HCT116 (cell line): Measurements from ENCODE around the gene MDFIC2. TPM values are rescaled to one million over a fixed set of nuclear protein-coding genes. Genes with fewer than 3 reads are reported as not detected.

ENCODE experiments used
- ATAC-seq: fragments of 200-7000 bp; cut with Tn5 transposase; 2 replicates; pipeline ENCODE4 v1.9.1; 2020; ENCODE audit warnings: mild to moderate bottlenecking, moderate library complexity
- BruUV-seq: library from RNA; stranded (reverse); fragments of 400-500 nt; replicated peaks from 2 replicates; lab custom pipeline; 2021; lab: Mats Ljungman, UMichigan
- CTCF ChIA-PET: fragments of 300-600 bp; sonication (Branson Sonifier 250); formaldehyde crosslinking; loops from one replicate; lab custom pipeline; 2021; ENCODE audit warnings: antibody characterized with exemption; lab: Charles Lee
- POLR2A ChIA-PET: fragments of 300-600, 350-600 bp; sonication (Branson Sonifier 250); formaldehyde crosslinking; loops from one replicate; lab custom pipeline; 2021; ENCODE audit warnings: antibody characterized with exemption; lab: Charles Lee
- RAD21 ChIA-PET, 2 experiments: fragments of 300-600 bp; sonication (Branson Sonifier 250); formaldehyde crosslinking; loops; one replicate each; lab custom pipeline; 2023; ENCODE audit warnings: low total read pairs in 2 of 2; ENCODE audit not compliant: uncharacterized antibody in 2 of 2, unreplicated experiment in 2 of 2, low non-redundant PET in 1 of 2; lab: Charles Lee
- DNase-seq: peaks from one replicate; pipeline ENCODE4 v3.0.0-alpha.2; 2010; ENCODE audit warnings: low read depth, low spot score
- H2AFZ ChIP-seq: fragments of 200-600 bp; shearing (Covaris generic), sonication (generic); 2 replicates; pipeline ENCODE4 v1.6.1; 2017; ENCODE audit warnings: low read depth, mixed run types, mixed read lengths, antibody characterized with exemption, low read length; ENCODE audit not compliant: poor library complexity, severe bottlenecking
- H3K27ac ChIP-seq: 2 replicates; pipeline ENCODE4 v1.5.1; 2012; ENCODE audit warnings: low read depth, low read length
- H3K27me3 ChIP-seq: fragments of 200-600 bp; sonication (generic); 2 replicates; pipeline ENCODE4 v1.6.1; 2016; ENCODE audit warnings: mixed run types, low read length, mixed read lengths; ENCODE audit not compliant: insufficient read depth
- H3K36me3 ChIP-seq, 2 experiments: fragments of 200-500 bp in 1 of 2; fragments of 200-600 bp in 1 of 2; sonication (Bioruptor generic) in 1 of 2; sonication (generic) in 1 of 2; 2 replicates each; pipeline versions ENCODE4 v1.5.1 to v1.6.1; 2014 to 2016; ENCODE audit warnings: low read length in 2 of 2, inconsistent platforms in 1 of 2, mixed read lengths in 1 of 2, mixed run types in 1 of 2; ENCODE audit not compliant: insufficient read depth in 2 of 2, control insufficient read depth in 1 of 2
- H3K4me1 ChIP-seq, 2 experiments: fragments of 200-600 bp in 1 of 2; sonication (generic) in 1 of 2; 2 replicates each; pipeline versions ENCODE4 v1.5.1 to v1.6.1; 2012 to 2017; ENCODE audit warnings: low read length in 2 of 2, inconsistent platforms in 1 of 2, mild to moderate bottlenecking in 1 of 2, mixed read lengths in 1 of 2, mixed run types in 1 of 2, moderate library complexity in 1 of 2; ENCODE audit not compliant: insufficient read depth in 2 of 2, control insufficient read depth in 1 of 2
- H3K4me2 ChIP-seq: fragments of 200-600 bp; sonication (generic); 2 replicates; pipeline ENCODE4 v1.6.1; 2017; ENCODE audit warnings: mixed run types, low read length, mixed read lengths
- H3K4me3 ChIP-seq, 2 experiments: fragments of 200-600 bp in 1 of 2; sonication (generic) in 1 of 2; replicated peaks in 1 of 2; 2 replicates each; pipeline ENCODE4 v1.5.1; 2011 to 2016; ENCODE audit warnings: low read length in 2 of 2, control low read depth in 1 of 2, low read depth in 1 of 2, mild to moderate bottlenecking in 1 of 2, mixed read lengths in 1 of 2, mixed run types in 1 of 2
- H3K79me2 ChIP-seq: fragments of 200-600 bp; sonication (generic); 2 replicates; pipeline ENCODE4 v1.6.1; 2017; ENCODE audit warnings: mild to moderate bottlenecking, mixed run types, low read length, moderate library complexity, mixed read lengths; ENCODE audit not compliant: insufficient read depth
- H3K9ac ChIP-seq: fragments of 200-600 bp; sonication (generic); 2 replicates; pipeline ENCODE4 v1.6.1; 2016; ENCODE audit warnings: low read length, mixed read lengths
- H3K9me2 ChIP-seq: fragments of 200-600 bp; sonication (generic), shearing (Covaris generic); 2 replicates; pipeline ENCODE4 v1.6.1; 2017; ENCODE audit warnings: mixed run types, mild to moderate bottlenecking, moderate library complexity; ENCODE audit not compliant: insufficient read depth
- H3K9me3 ChIP-seq, 2 experiments: fragments of 200-500 bp in 1 of 2; fragments of 200-600 bp in 1 of 2; sonication (Bioruptor generic) in 1 of 2; sonication (generic) in 1 of 2; 2 replicates each; pipeline ENCODE4 v1.6.1; 2014 to 2017; ENCODE audit warnings: low read length in 2 of 2, mixed read lengths in 2 of 2, inconsistent platforms in 1 of 2, low read depth in 1 of 2, mild to moderate bottlenecking in 1 of 2, mixed run types in 1 of 2, moderate library complexity in 1 of 2; ENCODE audit not compliant: control insufficient read depth in 1 of 2, insufficient read depth in 1 of 2
- H4K20me1 ChIP-seq: fragments of 200-600 bp; sonication (generic), shearing (Covaris generic); 2 replicates; pipeline ENCODE4 v1.6.1; 2017; ENCODE audit warnings: mixed run types, mild to moderate bottlenecking, moderate library complexity; ENCODE audit not compliant: insufficient read depth
- ATF3 ChIP-seq: IDR thresholded peaks from 2 replicates; pipeline ENCODE4 v1.6.1; 2012
- CBX3 ChIP-seq: IDR thresholded peaks from 2 replicates; pipeline ENCODE4 v1.6.1; 2012; ENCODE audit warnings: low read depth
- CEBPB ChIP-seq: IDR thresholded peaks from 2 replicates; pipeline ENCODE4 v1.6.1; 2012; ENCODE audit warnings: low read depth
- CTCF ChIP-seq, 3 experiments: fragments of 200-600 bp in 1 of 3; sonication (generic) in 1 of 3; IDR thresholded peaks in 2 of 3; conservative IDR thresholded peaks in 1 of 3; 2 replicates each; pipeline ENCODE4 v1.5.1; 2012 to 2017; ENCODE audit warnings: low read depth in 2 of 3, low read length in 2 of 3, antibody characterized with exemption in 1 of 3, borderline replicate concordance in 1 of 3, control low read depth in 1 of 3, mild to moderate bottlenecking in 1 of 3, mixed read lengths in 1 of 3, mixed run types in 1 of 3, moderate library complexity in 1 of 3; ENCODE audit not compliant: insufficient read depth in 1 of 3
- EGR1 ChIP-seq: IDR thresholded peaks from 2 replicates; pipeline ENCODE4 v1.6.1; 2012; ENCODE audit warnings: low read depth
- ELF1 ChIP-seq: IDR thresholded peaks from 2 replicates; pipeline ENCODE4 v1.6.1; 2012; ENCODE audit warnings: low read depth, borderline replicate concordance
- EZH2 ChIP-seq: fragments of 200-600 bp; sonication (generic); IDR thresholded peaks from 2 replicates; pipeline ENCODE4 v1.6.1; 2017; ENCODE audit warnings: antibody characterized with exemption, mixed run types
- EZH2phosphoT487 ChIP-seq: fragments of 200-600 bp; IDR thresholded peaks from 2 replicates; pipeline ENCODE4 v1.6.1; 2018; ENCODE audit warnings: antibody characterized with exemption, borderline replicate concordance
- FOSL1 ChIP-seq: IDR thresholded peaks from 2 replicates; pipeline ENCODE4 v1.6.1; 2012; ENCODE audit warnings: low read depth
- JUND ChIP-seq: IDR thresholded peaks from 2 replicates; pipeline ENCODE4 v1.6.1; 2012
- POLR2A ChIP-seq: IDR thresholded peaks from 2 replicates; pipeline ENCODE4 v1.7.0; 2011; ENCODE audit warnings: borderline replicate concordance; ENCODE audit not compliant: insufficient read depth, insufficient read length; ENCODE audit errors: extremely low read depth
- POLR2AphosphoS5 ChIP-seq: IDR thresholded peaks from 2 replicates; pipeline ENCODE4 v1.6.1; 2011; ENCODE audit warnings: mild to moderate bottlenecking, low read depth, low read length, moderate library complexity
- RAD21 ChIP-seq: IDR thresholded peaks from 2 replicates; pipeline ENCODE4 v1.6.1; 2012; ENCODE audit warnings: low read depth, mild to moderate bottlenecking
- SIN3A ChIP-seq: IDR thresholded peaks from 2 replicates; pipeline ENCODE4 v1.6.1; 2012; ENCODE audit warnings: low read depth
- SP1 ChIP-seq: IDR thresholded peaks from 2 replicates; pipeline ENCODE4 v1.6.1; 2012; ENCODE audit warnings: low read depth
- SRF ChIP-seq: IDR thresholded peaks from 2 replicates; pipeline ENCODE4 v1.6.1; 2012; ENCODE audit warnings: low read depth
- TCF7L2 ChIP-seq: IDR thresholded peaks from 2 replicates; pipeline ENCODE4 v1.7.0; 2011; ENCODE audit warnings: borderline replicate concordance, inconsistent platforms; ENCODE audit not compliant: insufficient read depth, insufficient read length; ENCODE audit errors: extremely low read depth
- ZBTB33 ChIP-seq: IDR thresholded peaks from 2 replicates; pipeline ENCODE4 v1.6.1; 2011; ENCODE audit warnings: mild to moderate bottlenecking, low read length, moderate library complexity; ENCODE audit not compliant: insufficient replicate concordance; ENCODE audit errors: extremely low read depth
- ZFX ChIP-seq: fragments of 450-650 bp; IDR thresholded peaks from 2 replicates; pipeline ENCODE4 v1.6.1; 2017
- ZNF274 ChIP-seq: fragments of 200-500 bp; sonication (Bioruptor generic); IDR thresholded peaks from 2 replicates; pipeline ENCODE4 v1.6.1; 2014; ENCODE audit warnings: mild to moderate bottlenecking, low read depth, low read length, inconsistent platforms
- intact Hi-C: fragments of 100-400 bp; cut with micrococcal nuclease; formaldehyde crosslinking; loops from 2 replicates; pipeline ENCODE4 v1.10.0; 2022
- total RNA-seq: library from RNA; stranded (reverse); gene quantifications from one replicate; pipeline ENCODE4 v1.2.1, GENCODE V29; 2021; ENCODE audit not compliant: unreplicated experiment

MDFIC2 gene
- total RNA-seq, 1 experiment from 2014 or later: not detected

GRCh38 chr3:70180664-70181063 is 131.8 kb downstream of the MDFIC2 start:
- Histone ChIP-seq H2AFZ (no peak overlapping the region), H3K27ac (no peak overlapping the region), H3K9me2 (no peaks in the 10 kb centered on the region), H3K4me2 (no peak overlapping the region), H3K4me3 (no peak overlapping the region), H3K9me3 (no peaks in the 10 kb centered on the region; a peak in 1 of 4 replicates)
- intact Hi-C loops: loop anchor here (10.0 kb wide), 1 partner anchor 64 kb away; no protein-coding TSS in a partner anchor
- ChIA-PET RAD21 (no interaction called here), CTCF (no interaction called here)
- BruUV-seq: no TSS peak
- TF ChIP-seq SRF (no peak), ZNF274 (no peak), ELF1 (no peak)
- TF ChIP-seq, all 23 proteins: peak for 0
- Histone ChIP-seq H3K36me3 (no peaks in the 10 kb centered on the region), H3K27me3 (no peaks in the 10 kb centered on the region), H4K20me1 (no peaks in the 10 kb centered on the region), H3K4me1 (no peaks in the 10 kb centered on the region), H3K79me2 (no peaks in the 10 kb centered on the region), H3K9ac (no peak overlapping the region)
- DNase-seq: no peak
- ATAC-seq: no peak
- POLR2A ChIA-PET: no interaction called here

GRCh38 chr3:70179111-70179510 is 133.3 kb downstream of the MDFIC2 start:
- no peaks in the 10 kb centered on the region for H3K4me1 ChIP-seq
- H2AFZ ChIP-seq: no peak overlapping the region
- no peak overlapping the region for H3K9ac ChIP-seq
- no peak overlapping the region for H3K27ac ChIP-seq
- ChIA-PET CTCF (no interaction called here), RAD21 (no interaction called here), POLR2A (no interaction called here)
- TF ChIP-seq SIN3A (no peak), CBX3 (no peak), CEBPB (no peak), ZFX (no peak), CTCF (IDR thresholded peaks at IDR 0.05 in 2 of 3, conservative IDR thresholded peaks at IDR 0.05 in 1 of 3; ENCODE audit: borderline replicate concordance in 1 of 3, insufficient read depth in 1 of 3, low read depth in 2 of 3, low read length in 2 of 3) (no peak), EZH2phosphoT487 (no peak), ZBTB33 (no peak), SP1 (no peak), EGR1 (no peak), FOSL1 (no peak), SRF (no peak), RAD21 (no peak), ZNF274 (no peak), EZH2 (no peak), ATF3 (no peak), ELF1 (no peak), POLR2AphosphoS5 (no peak), TCF7L2 (no peak), JUND (no peak), POLR2A (no peak)
- no peaks in the 10 kb centered on the region for H3K27me3 ChIP-seq
- no peak overlapping the region for H3K4me3 ChIP-seq
- ATAC-seq: no peak
- BruUV-seq: no TSS peak
- H3K36me3 ChIP-seq: no peaks in the 10 kb centered on the region
- no peaks in the 10 kb centered on the region for H4K20me1 ChIP-seq
- no peak overlapping the region for H3K4me2 ChIP-seq
- H3K79me2 ChIP-seq: no peaks in the 10 kb centered on the region
- peaks cover 0 to 5% of the 10 kb centered on the region in 2 experiments; a peak in 1 of 4 replicates for H3K9me3 ChIP-seq
- no peaks in the 10 kb centered on the region for H3K9me2 ChIP-seq
- no peak for DNase-seq
- intact Hi-C loops: no loop called here
